PC-3 (cell line): ENCODE data around the gene MACROD2.

ENCODE experiments used
- EZH2 ChIP-seq: fragments of 300-600 bp; sonication (generic); IDR thresholded peaks from one replicate; pipeline ENCODE4 v1.6.1; 2017; ENCODE audit warnings: antibody characterized with exemption, mild to moderate bottlenecking, low read length; ENCODE audit not compliant: unreplicated experiment
- EZH2phosphoT487 ChIP-seq: fragments of 300-600 bp; sonication (generic); IDR thresholded peaks from 2 replicates; pipeline ENCODE4 v1.6.1; 2018; ENCODE audit warnings: mild to moderate bottlenecking, antibody characterized with exemption, low read length, borderline replicate concordance
- TF ChIP-seq, protein P1 (sequence below): fragments of 300-600 bp; sonication (generic); conservative IDR thresholded peaks from 2 replicates; pipeline ENCODE4 v1.5.1; 2017; ENCODE audit warnings: antibody characterized with exemption, low read depth, mild to moderate bottlenecking, low read length

DNA sequence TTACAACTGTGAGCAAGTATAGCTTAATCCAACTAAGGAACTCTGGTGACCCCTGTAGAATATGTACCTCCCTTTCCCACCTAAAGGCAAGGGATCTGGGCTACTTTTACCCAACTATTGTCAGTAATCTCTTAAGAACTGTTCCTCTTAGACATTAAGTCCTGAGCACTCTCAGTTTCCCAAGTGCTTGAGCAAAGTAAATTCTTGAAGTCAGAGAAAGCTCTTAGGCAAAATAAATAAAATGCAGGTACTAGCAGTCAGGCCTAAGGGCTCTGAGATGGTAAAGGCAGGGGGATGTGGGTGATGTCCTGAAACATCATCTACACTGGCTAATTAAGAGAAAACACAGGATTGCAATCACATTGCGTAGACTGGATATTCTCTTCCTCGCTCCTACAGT lies 788.5 kb downstream of the MACROD2 start:
- TF ChIP-seq, protein P1, sequence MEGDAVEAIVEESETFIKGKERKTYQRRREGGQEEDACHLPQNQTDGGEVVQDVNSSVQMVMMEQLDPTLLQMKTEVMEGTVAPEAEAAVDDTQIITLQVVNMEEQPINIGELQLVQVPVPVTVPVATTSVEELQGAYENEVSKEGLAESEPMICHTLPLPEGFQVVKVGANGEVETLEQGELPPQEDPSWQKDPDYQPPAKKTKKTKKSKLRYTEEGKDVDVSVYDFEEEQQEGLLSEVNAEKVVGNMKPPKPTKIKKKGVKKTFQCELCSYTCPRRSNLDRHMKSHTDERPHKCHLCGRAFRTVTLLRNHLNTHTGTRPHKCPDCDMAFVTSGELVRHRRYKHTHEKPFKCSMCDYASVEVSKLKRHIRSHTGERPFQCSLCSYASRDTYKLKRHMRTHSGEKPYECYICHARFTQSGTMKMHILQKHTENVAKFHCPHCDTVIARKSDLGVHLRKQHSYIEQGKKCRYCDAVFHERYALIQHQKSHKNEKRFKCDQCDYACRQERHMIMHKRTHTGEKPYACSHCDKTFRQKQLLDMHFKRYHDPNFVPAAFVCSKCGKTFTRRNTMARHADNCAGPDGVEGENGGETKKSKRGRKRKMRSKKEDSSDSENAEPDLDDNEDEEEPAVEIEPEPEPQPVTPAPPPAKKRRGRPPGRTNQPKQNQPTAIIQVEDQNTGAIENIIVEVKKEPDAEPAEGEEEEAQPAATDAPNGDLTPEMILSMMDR = no peak
- TF ChIP-seq EZH2phosphoT487 (no peak), EZH2 (no peak)
